Left cardiac atrium (tissue), 4 donors: ENCODE results near the gene LGR5. TPM values are rescaled to one million over a fixed set of nuclear protein-coding genes. Genes with fewer than 3 reads are reported as not detected.
"Not testable (repeated sequence)": the region's sequence is repeated elsewhere in the genome, so short reads cannot be mapped to it uniquely, and the experiment has no call there.

Experiments used
- ATAC-seq, 2 donors: fragments of 200-7000 bp; cut with Tn5 transposase; one replicate each; pipeline ENCODE4 v1.9.1; 2020; ENCODE audit warnings: mild to moderate bottlenecking in 2 of 2, moderate library complexity in 2 of 2
- DNase-seq: peaks from one replicate; pipeline ENCODE4 v3.0.0-alpha.2; 2020
- intact Hi-C, 2 donors: fragments of 100-400 bp; cut with DNase I; formaldehyde crosslinking; loops; one replicate each; pipeline versions ENCODE4 v1.14.1 to v1.15.1; 2022 to 2023
- total RNA-seq, 2 donors: library from RNA; stranded (reverse); fragmentation: NEBNext Ultra II Directional; extraction: Animal tissue kit (Norgen Biotek cat#: 25700); gene quantifications; one replicate each; pipeline ENCODE4 v1.2.1, GENCODE V29; 2021
- donor health status: DM: no; HTN: yes; CAD: no.
- donor health status: DM: no; HTN: yes; CAD: no; lungs with severe emphysema.
- donor health status: DM: yes; HTN: yes; CAD: no.
- donor health status: Dilated cardiomyopathy.

LGR5 gene
- total RNA-seq, 2 donors from 2014 or later = 0.10 to 0.12 TPM

- ATAC-seq (no peak), DNase-seq (no peak)
- intact Hi-C loops = no loop called here
Observed at GRCh38 chr12:71524626-71525025, 85.0 kb downstream of the LGR5 start.

- DNase-seq (no peak), ATAC-seq (no peak)
- intact Hi-C loops = no loop called here
Observed at GRCh38 chr12:71533703-71534102, 94.1 kb downstream of the LGR5 start.

- intact Hi-C loops = no loop called here
- no peak for DNase-seq
- ATAC-seq = no peak
Observed at GRCh38 chr12:71536279-71536938, 96.8 kb downstream of the LGR5 start.

GRCh38 chr12:71536939-71537622, 97.5 kb downstream of the LGR5 start:
- intact Hi-C loops = no loop called here
- ATAC-seq = no peak
- no peak for DNase-seq

- DNase-seq (no peak), ATAC-seq (no peak)
- intact Hi-C loops = no loop called here
Observed at GRCh38 chr12:71538807-71539206, 99.2 kb downstream of the LGR5 start.

GRCh38 chr12:71541583-71541982, 102.0 kb downstream of the LGR5 start:
- ATAC-seq = no peak
- intact Hi-C loops = no loop called here
- DNase-seq = no peak

- ATAC-seq = no peak
- no peak for DNase-seq
- intact Hi-C loops = no loop called here
Observed at GRCh38 chr12:71546322-71546861, 106.8 kb downstream of the LGR5 start.

- no peak for ATAC-seq
- intact Hi-C loops = no loop called here
- DNase-seq = no peak
Observed at GRCh38 chr12:71548893-71549292, 109.3 kb downstream of the LGR5 start.

GRCh38 chr12:71551529-71551928, 111.9 kb downstream of the LGR5 start:
- ATAC-seq (no peak), DNase-seq (no peak)
- intact Hi-C loops = no loop called here

- DNase-seq (no peak), ATAC-seq (no peak)
- intact Hi-C loops = no loop called here
Observed at GRCh38 chr12:71552728-71553501, 113.3 kb downstream of the LGR5 start.

- intact Hi-C loops = no loop called here
- ATAC-seq = no peak
- DNase-seq = no peak
Observed at GRCh38 chr12:71555191-71555590, 115.6 kb downstream of the LGR5 start.

GRCh38 chr12:71555789-71556188, 116.2 kb downstream of the LGR5 start:
- ATAC-seq, DNase-seq, intact Hi-C loops: not testable (repeated sequence)

GRCh38 chr12:71556448-71556847, 116.8 kb downstream of the LGR5 start:
- DNase-seq (no peak), ATAC-seq (no peak)
- intact Hi-C loops = no loop called here

- intact Hi-C loops = no loop called here
- ATAC-seq = no peak
- no peak for DNase-seq
Observed at GRCh38 chr12:71556875-71557274, 117.3 kb downstream of the LGR5 start.

- no peak for DNase-seq
- ATAC-seq = no peak
- intact Hi-C loops = no loop called here
Observed at GRCh38 chr12:71558445-71558844, 118.8 kb downstream of the LGR5 start.

GRCh38 chr12:71562676-71563595, 123.3 kb downstream of the LGR5 start:
- intact Hi-C loops = no loop called here
- no peak for DNase-seq
- no peak for ATAC-seq

GRCh38 chr12:71565535-71565934, 125.9 kb downstream of the LGR5 start:
- intact Hi-C loops = no loop called here
- ATAC-seq = no peak

GRCh38 chr12:71566655-71567054, 127.1 kb downstream of the LGR5 start:
- no peak for DNase-seq
- ATAC-seq = no peak
- intact Hi-C loops = no loop called here

More at GRCh38 chr12:71565535-71565934, 125.9 kb downstream of the LGR5 start:
- DNase-seq = no peak

- no peak for ATAC-seq
- intact Hi-C loops = no loop called here
- no peak for DNase-seq
Observed at GRCh38 chr12:71567537-71567936, 127.9 kb downstream of the LGR5 start.
